ENCODE results near the gene QRSL1.

DNA sequence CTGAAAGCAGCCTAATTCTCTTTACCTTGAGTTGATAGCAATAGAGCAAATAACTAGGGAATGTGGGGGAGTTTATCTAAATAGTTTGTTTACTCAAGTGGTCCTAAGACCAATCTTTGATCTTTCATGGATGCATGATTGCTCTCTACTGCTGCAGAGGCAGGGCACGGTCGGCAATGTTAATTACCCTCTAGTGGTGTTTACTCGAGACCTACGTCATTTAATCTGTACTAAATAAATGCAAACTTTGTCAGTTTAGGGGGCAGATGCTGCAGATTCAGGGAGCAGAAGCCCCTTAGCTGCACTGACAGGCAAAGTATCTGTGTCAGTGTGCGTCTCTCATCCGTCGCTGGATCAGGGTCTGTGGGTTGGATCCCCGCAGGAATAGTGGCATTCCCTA lies 7.0 kb upstream of the QRSL1 start:
- no peak for TF ChIP-seq SIX5 (IDR thresholded peaks at IDR 0.05; ENCODE audit: borderline replicate concordance in 1 of 2, insufficient read depth in 1 of 2, low read depth in 1 of 2, low read length in 2 of 2)
- TF ChIP-seq CBX2 (IDR thresholded peaks at IDR 0.05; ENCODE audit: insufficient read depth, low read length, poor library complexity, severe bottlenecking): no peak
- TF ChIP-seq EGR1 (conservative IDR thresholded peaks at IDR 0.05): no peak
- TF ChIP-seq JUND (IDR thresholded peaks at IDR 0.05; ENCODE audit: borderline replicate concordance, low read depth, low read length): no peak
- no peak for TF ChIP-seq JUND (tag; IDR thresholded peaks at IDR 0.05; ENCODE audit: borderline replicate concordance, low read depth, low read length)
- TF ChIP-seq MAZ (CRISPR knock-in tag; conservative IDR thresholded peaks at IDR 0.05 in 1 of 2, IDR thresholded peaks at IDR 0.05 in 1 of 2): no peak
- no peak for TF ChIP-seq FOXM1 (IDR thresholded peaks at IDR 0.05; ENCODE audit: low read depth)
- no peak for TF ChIP-seq FOXM1 (CRISPR knock-in tag; IDR thresholded peaks at IDR 0.05; ENCODE audit: low read depth)
- TF ChIP-seq, protein P1, sequence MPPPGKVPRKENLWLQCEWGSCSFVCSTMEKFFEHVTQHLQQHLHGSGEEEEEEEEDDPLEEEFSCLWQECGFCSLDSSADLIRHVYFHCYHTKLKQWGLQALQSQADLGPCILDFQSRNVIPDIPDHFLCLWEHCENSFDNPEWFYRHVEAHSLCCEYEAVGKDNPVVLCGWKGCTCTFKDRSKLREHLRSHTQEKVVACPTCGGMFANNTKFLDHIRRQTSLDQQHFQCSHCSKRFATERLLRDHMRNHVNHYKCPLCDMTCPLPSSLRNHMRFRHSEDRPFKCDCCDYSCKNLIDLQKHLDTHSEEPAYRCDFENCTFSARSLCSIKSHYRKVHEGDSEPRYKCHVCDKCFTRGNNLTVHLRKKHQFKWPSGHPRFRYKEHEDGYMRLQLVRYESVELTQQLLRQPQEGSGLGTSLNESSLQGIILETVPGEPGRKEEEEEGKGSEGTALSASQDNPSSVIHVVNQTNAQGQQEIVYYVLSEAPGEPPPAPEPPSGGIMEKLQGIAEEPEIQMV (tag; conservative IDR thresholded peaks at IDR 0.05; ENCODE audit: low read depth): no peak
- TF ChIP-seq POLR2A (conservative IDR thresholded peaks at IDR 0.05): no peak
- no peak for TF ChIP-seq TAF15 (IDR thresholded peaks at IDR 0.05; ENCODE audit: low read depth, low read length)
- TF ChIP-seq JUN (IDR thresholded peaks at IDR 0.05; ENCODE audit: borderline replicate concordance, low read depth, low read length): no peak
- no peak for TF ChIP-seq JUN (CRISPR knock-in tag; IDR thresholded peaks at IDR 0.05; ENCODE audit: borderline replicate concordance)

All from K562 (cell line).